ENCODE measurements around the gene TSKS. TPM values are rescaled to one million over a fixed set of nuclear protein-coding genes. Genes with fewer than 3 reads are reported as not detected.

TSKS gene
- total and polyA plus RNA-seq, 2 experiments from 2014 or later, result 0.31 to 2.1 TPM

DNA sequence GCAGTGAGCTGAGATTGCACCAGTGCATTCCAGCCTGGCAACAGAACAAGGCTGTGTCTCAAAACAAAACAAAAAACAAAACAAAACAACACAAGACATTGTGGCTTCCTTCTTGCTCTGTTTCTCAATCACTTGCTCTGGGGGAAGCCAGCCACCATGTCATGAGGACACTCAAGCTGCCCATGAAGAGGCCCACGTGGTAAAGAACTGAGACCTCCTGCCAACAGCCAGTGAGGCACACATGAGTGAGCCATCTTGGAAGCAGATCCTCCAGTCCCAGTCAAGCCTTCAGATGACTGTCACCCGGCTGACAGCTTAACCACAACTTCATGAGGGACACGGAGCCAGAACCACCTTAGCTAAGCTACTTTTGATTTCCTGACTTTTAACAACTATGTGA is 47.0 kb downstream of the TSKS start:
- Histone ChIP-seq H3K9me2 (ENCODE audit: insufficient read depth) (no peaks in the 10 kb centered on the region), H2AFZ (0 out of 2 replicates have a peak overlapping the region, but pooled peaks have one; percentile 84), H4K20me1 (ENCODE audit: insufficient read depth) (no peaks in the 10 kb centered on the region), H3K79me2 (ENCODE audit: insufficient read depth) (no peaks in the 10 kb centered on the region), H3K9ac (no peak overlapping the region), H3F3A (ENCODE audit: insufficient read depth) (no peaks in the 10 kb centered on the region), H3K9me3 (ENCODE audit: low read depth) (no peaks in the 10 kb centered on the region), H3K4me1 (ENCODE audit: insufficient read depth) (no peaks in the 10 kb centered on the region), H3K27me3 (replicated peaks; ENCODE audit: insufficient read depth) (no peaks in the 10 kb centered on the region), H3K4me3 (no peak overlapping the region), H3K4me2 (ENCODE audit: unreplicated experiment) (no peak overlapping the region), H3K27ac (no peak overlapping the region), H3K36me3 (ENCODE audit: low read depth) (no peaks in the 10 kb centered on the region)
- TF ChIP-seq EZH2 (IDR thresholded peaks at IDR 0.05; ENCODE audit: insufficient read depth, poor library complexity, severe bottlenecking) (no peak), EZH2phosphoT487 (IDR thresholded peaks at IDR 0.05; ENCODE audit: insufficient read depth, low read depth) (no peak)
- in situ Hi-C loops (cut with MboI), result no loop called here
- no peak for DNase-seq
- 82 to 86% methylated on average over 3 of the region's 3 CpGs for WGBS, 2 experiments (ENCODE audit: low coverage in 1 of 2, low lambda C conversion rate in 2 of 2, missing lambda C conversion rate in 2 of 2)

DNA sequence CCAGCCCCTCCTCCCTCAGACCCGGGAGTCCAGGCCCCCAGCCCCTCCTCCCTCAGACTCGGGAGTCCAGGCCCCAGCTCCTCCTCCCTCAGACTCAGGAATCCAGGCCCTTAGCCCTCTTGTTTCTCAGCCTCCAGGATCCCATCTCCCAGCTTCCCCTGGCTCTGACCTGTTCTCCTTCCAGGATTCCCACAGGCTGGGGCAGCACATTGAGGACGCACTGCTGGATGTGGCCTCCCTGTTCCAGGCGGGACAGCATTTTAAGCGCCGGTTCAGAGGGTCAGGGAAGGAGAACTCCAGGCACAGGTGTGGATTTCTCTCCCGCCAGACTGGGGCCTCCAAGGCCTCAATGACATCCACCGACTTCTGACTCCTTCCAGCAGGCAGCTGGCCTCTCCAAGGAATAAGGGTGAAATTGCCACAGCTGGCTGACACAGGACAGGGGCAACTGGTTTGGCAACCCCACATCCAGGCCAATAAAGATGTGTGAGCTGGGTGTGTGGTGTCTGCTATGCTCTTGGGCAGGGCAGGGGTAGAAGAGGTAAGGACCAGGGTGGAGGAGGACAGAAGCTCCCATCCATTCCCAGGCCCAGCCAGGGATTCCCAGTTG is 49.8 kb downstream of the TSKS start:
- no peaks in the 10 kb centered on the region for H3F3A ChIP-seq (ENCODE audit: insufficient read depth)
- no peak overlapping the region for H3K4me3 ChIP-seq
- H3K36me3 ChIP-seq (ENCODE audit: low read depth), result no peaks in the 10 kb centered on the region
- in situ Hi-C loops (cut with MboI), result no loop called here
- no peaks in the 10 kb centered on the region for H3K79me2 ChIP-seq (ENCODE audit: insufficient read depth)
- H3K9ac ChIP-seq, result no peak overlapping the region
- no peaks in the 10 kb centered on the region for H3K9me3 ChIP-seq (ENCODE audit: low read depth)
- no peak overlapping the region for H3K4me2 ChIP-seq (ENCODE audit: unreplicated experiment)
- 93 to 97% methylated on average over 6 to 8 of the region's 8 CpGs for WGBS, 2 experiments (ENCODE audit: low coverage in 1 of 2, low lambda C conversion rate in 2 of 2, missing lambda C conversion rate in 2 of 2)
- H3K9me2 ChIP-seq (ENCODE audit: insufficient read depth), result no peaks in the 10 kb centered on the region
- no peak overlapping the region for H3K27ac ChIP-seq
- no peaks in the 10 kb centered on the region for H3K4me1 ChIP-seq (ENCODE audit: insufficient read depth)
- H2AFZ ChIP-seq, result no peak overlapping the region
- TF ChIP-seq EZH2phosphoT487 (IDR thresholded peaks at IDR 0.05; ENCODE audit: insufficient read depth, low read depth) (no peak), EZH2 (IDR thresholded peaks at IDR 0.05; ENCODE audit: insufficient read depth, poor library complexity, severe bottlenecking) (no peak)
- H3K27me3 ChIP-seq (replicated peaks; ENCODE audit: insufficient read depth), result no peaks in the 10 kb centered on the region
- no peaks in the 10 kb centered on the region for H4K20me1 ChIP-seq (ENCODE audit: insufficient read depth)
- no peak for DNase-seq

- TF ChIP-seq EZH2phosphoT487 (IDR thresholded peaks at IDR 0.05; ENCODE audit: insufficient read depth, low read depth) (no peak), EZH2 (IDR thresholded peaks at IDR 0.05; ENCODE audit: insufficient read depth, poor library complexity, severe bottlenecking) (no peak)
- Histone ChIP-seq H4K20me1 (ENCODE audit: insufficient read depth) (no peaks in the 10 kb centered on the region), H2AFZ (peak overlapping the region; percentile 57; the same call in 1 of the 2 replicates), H3K9ac (no peak overlapping the region; the same call in 1 of the 2 replicates), H3K4me2 (ENCODE audit: unreplicated experiment) (peak overlapping the region; percentile 37), H3K27ac (no peak overlapping the region), H3K9me2 (ENCODE audit: insufficient read depth) (no peaks in the 10 kb centered on the region), H3F3A (ENCODE audit: insufficient read depth) (no peaks in the 10 kb centered on the region), H3K36me3 (ENCODE audit: low read depth) (no peaks in the 10 kb centered on the region), H3K4me3 (peak overlapping the region; percentile 44), H3K79me2 (ENCODE audit: insufficient read depth) (no peaks in the 10 kb centered on the region), H3K9me3 (ENCODE audit: low read depth) (no peaks in the 10 kb centered on the region), H3K4me1 (ENCODE audit: insufficient read depth) (no peaks in the 10 kb centered on the region), H3K27me3 (replicated peaks; ENCODE audit: insufficient read depth) (no peaks in the 10 kb centered on the region)
- DNase-seq, result peak; percentile 90
- WGBS, 2 experiments (ENCODE audit: low coverage in 1 of 2, low lambda C conversion rate in 2 of 2, missing lambda C conversion rate in 2 of 2), result 24 to 32% methylated on average over 11 to 20 of the region's 20 CpGs
- in situ Hi-C loops (cut with MboI), result no loop called here
Measured at GRCh38 chr19:49712397-49712859, 50.7 kb downstream of the TSKS start.

DNA sequence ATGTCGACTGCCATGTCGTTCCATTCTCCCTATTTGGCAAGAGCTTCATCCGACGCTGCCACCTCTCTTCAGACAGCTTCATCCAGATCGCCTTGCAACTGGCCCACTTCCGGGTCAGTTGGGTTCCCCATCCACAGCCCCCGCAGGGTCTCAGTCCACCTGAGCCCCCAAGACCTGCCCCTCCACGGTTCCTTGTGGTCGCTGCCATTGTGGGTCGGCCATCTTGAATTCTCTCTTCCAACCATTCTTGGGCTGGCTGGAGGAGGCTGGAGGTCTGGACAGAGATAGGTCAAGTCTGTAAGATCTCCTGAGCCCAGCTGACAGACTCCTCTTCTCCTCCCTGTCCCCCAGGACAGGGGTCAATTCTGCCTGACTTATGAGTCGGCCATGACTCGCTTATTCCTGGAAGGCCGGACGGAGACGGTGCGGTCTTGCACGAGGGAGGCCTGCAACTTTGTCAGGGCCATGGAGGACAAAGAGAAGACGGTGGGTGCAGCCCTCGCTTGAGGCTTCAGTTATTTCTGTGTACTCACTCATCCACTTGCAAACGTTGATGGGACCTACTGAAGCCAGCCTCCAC is 52.6 kb downstream of the TSKS start:
- Histone ChIP-seq H3K4me1 (ENCODE audit: insufficient read depth) (no peaks in the 10 kb centered on the region), H3K4me2 (ENCODE audit: unreplicated experiment) (no peak overlapping the region), H3K27ac (no peak overlapping the region), H3K9me3 (ENCODE audit: low read depth) (no peaks in the 10 kb centered on the region), H2AFZ (no peak overlapping the region), H3K9ac (no peak overlapping the region), H3K36me3 (ENCODE audit: low read depth) (no peaks in the 10 kb centered on the region), H3K27me3 (replicated peaks; ENCODE audit: insufficient read depth) (no peaks in the 10 kb centered on the region), H3F3A (ENCODE audit: insufficient read depth) (no peaks in the 10 kb centered on the region), H3K79me2 (ENCODE audit: insufficient read depth) (no peaks in the 10 kb centered on the region), H3K4me3 (no peak overlapping the region), H4K20me1 (ENCODE audit: insufficient read depth) (no peaks in the 10 kb centered on the region), H3K9me2 (ENCODE audit: insufficient read depth) (no peaks in the 10 kb centered on the region)
- DNase-seq, result peak; percentile 82
- WGBS, 2 experiments (ENCODE audit: low coverage in 1 of 2, low lambda C conversion rate in 2 of 2, missing lambda C conversion rate in 2 of 2), result 73 to 78% methylated on average over 20 of the region's 20 CpGs
- in situ Hi-C loops (cut with MboI), result no loop called here
- TF ChIP-seq EZH2 (IDR thresholded peaks at IDR 0.05; ENCODE audit: insufficient read depth, poor library complexity, severe bottlenecking), result no peak
- no peak for TF ChIP-seq EZH2phosphoT487 (IDR thresholded peaks at IDR 0.05; ENCODE audit: insufficient read depth, low read depth)

Measured in GM23248 (cell line).